HepG2 (cell line): Measurements from ENCODE around the gene PRSS53. TPM values are rescaled to one million over a fixed set of nuclear protein-coding genes. Genes with fewer than 3 reads are reported as not detected.
A peak's percentile ranks its signal among the peaks of the same experiment; 100 is the strongest.

ENCODE experiments used
- AGO1 ChIP-seq: fragments of 200-400 bp; formaldehyde crosslinking; IDR thresholded peaks from 2 replicates; pipeline ENCODE4 v1.6.1; 2017; ENCODE audit warnings: mild to moderate bottlenecking, low read depth, low read length, moderate library complexity; ENCODE audit not compliant: poor library complexity, severe bottlenecking
- BORCS8-MEF2B ChIP-seq: sonication (generic); formaldehyde crosslinking; IDR thresholded peaks from 2 replicates; pipeline ENCODE4 v1.8.0; 2022; ENCODE audit warnings: mild to moderate bottlenecking, missing genetic modification reagents
- ETV6 ChIP-seq: sonication (generic); formaldehyde crosslinking; conservative IDR thresholded peaks from 2 replicates; pipeline ENCODE4 v1.4.0; 2020; ENCODE audit warnings: missing genetic modification reagents
- HOXA3 ChIP-seq: sonication (generic); formaldehyde crosslinking; IDR thresholded peaks from 2 replicates; pipeline ENCODE4 v1.5.0; 2020; ENCODE audit warnings: missing genetic modification reagents
- KLF15 ChIP-seq: sonication (generic); formaldehyde crosslinking; IDR thresholded peaks from 2 replicates; pipeline ENCODE4 v1.8.1; 2023; ENCODE audit warnings: borderline replicate concordance, mild to moderate bottlenecking, inconsistent platforms, missing genetic modification reagents, mixed read lengths
- MZF1 ChIP-seq: sonication (generic); formaldehyde crosslinking; IDR thresholded peaks from 2 replicates; pipeline ENCODE4 v1.8.1; 2023; ENCODE audit warnings: mild to moderate bottlenecking, missing genetic modification reagents, borderline replicate concordance
- PRMT3 ChIP-seq: sonication (generic); formaldehyde crosslinking; IDR thresholded peaks from 2 replicates; pipeline ENCODE4 v1.8.1; 2022; ENCODE audit warnings: low read depth, mild to moderate bottlenecking, moderate library complexity, missing genetic modification reagents, borderline replicate concordance
- RAD51 ChIP-seq: fragments of 450-650 bp; IDR thresholded peaks from 2 replicates; pipeline ENCODE4 v1.6.1; 2016; ENCODE audit warnings: borderline replicate concordance
- ZMYM3 ChIP-seq: sonication (generic); formaldehyde crosslinking; IDR thresholded peaks from 2 replicates; pipeline ENCODE4 v1.5.1; 2020; ENCODE audit warnings: mild to moderate bottlenecking, missing genetic modification reagents
- ZNF101 ChIP-seq: sonication (generic); formaldehyde crosslinking; IDR thresholded peaks from 2 replicates; pipeline ENCODE4 v1.4.0; 2020; ENCODE audit warnings: mild to moderate bottlenecking, low read depth, missing genetic modification reagents, borderline replicate concordance
- ZNF407 ChIP-seq: sonication (generic); formaldehyde crosslinking; IDR thresholded peaks from one replicate; pipeline ENCODE4 v1.5.1; 2020; ENCODE audit warnings: mild to moderate bottlenecking, missing genetic modification reagents; ENCODE audit errors: not compliant biosample characterization
- ZNF501 ChIP-seq: sonication (generic); formaldehyde crosslinking; IDR thresholded peaks from 2 replicates; pipeline ENCODE4 v1.5.1; 2020; ENCODE audit warnings: mild to moderate bottlenecking, moderate library complexity, missing genetic modification reagents
- ZNF660 ChIP-seq: sonication (generic); formaldehyde crosslinking; IDR thresholded peaks from 2 replicates; pipeline ENCODE4 v1.5.1; 2020; ENCODE audit warnings: mild to moderate bottlenecking, low read depth, missing genetic modification reagents, borderline replicate concordance
- ZNF850 ChIP-seq: sonication (generic); formaldehyde crosslinking; conservative IDR thresholded peaks from 2 replicates; pipeline ENCODE4 v1.9.0; 2021; ENCODE audit warnings: mild to moderate bottlenecking, missing genetic modification reagents
- ZNF879 ChIP-seq: sonication (generic); formaldehyde crosslinking; IDR thresholded peaks from 2 replicates; pipeline ENCODE4 v1.8.1; 2023; ENCODE audit warnings: missing genetic modification reagents
- ZSCAN29 ChIP-seq: sonication (generic); formaldehyde crosslinking; conservative IDR thresholded peaks from 2 replicates; pipeline ENCODE4 v1.4.0; 2020; ENCODE audit warnings: mild to moderate bottlenecking, missing genetic modification reagents
- polyA plus RNA-seq, 8 experiments: library from polyadenylated mRNA; depleted of rRNA in 3 of 8; stranded (reverse) in 7 of 8; unstranded in 1 of 8; fragments of >200 nt; fragmentation: Illumina TruSeq in 4 of 8; extraction: Trizol in 4 of 8; gene quantifications; 2 replicates each; pipeline versions ENCODE4 v1.2.1 to v1.2.3, GENCODE V29; 2011 to 2016; ENCODE audit warnings: low read depth in 4 of 8, missing spikeins in 1 of 8, mixed read lengths in 1 of 8; ENCODE audit not compliant: insufficient read depth in 1 of 8
- total RNA-seq, 5 experiments: library from RNA; depleted of rRNA; stranded (reverse); fragments of >200 nt; fragmentation: Illumina TruSeq; extraction: Trizol; gene quantifications; 2 replicates each; pipeline ENCODE4 v1.2.3, GENCODE V29; 2016; ENCODE audit warnings: low read depth in 1 of 5
- TF ChIP-seq, protein P1 (sequence below): sonication (generic); formaldehyde crosslinking; IDR thresholded peaks from 2 replicates; pipeline ENCODE4 v1.8.1; 2022; ENCODE audit warnings: low read depth, mild to moderate bottlenecking, missing genetic modification reagents

Gene PRSS53
- total and polyA plus RNA-seq, 2 of the 13 experiments (the other 11 are each of a cell fraction or from before 2014, with no cell fraction given): 2.2 to 7.4 TPM

GRCh38 chr16:31105677-31106213 lies 17.0 kb upstream of the PRSS53 start (continued):
- TF ChIP-seq ETV6 (peak; percentile 88), HOXA3 (CRISPR knock-in tag) (peak; percentile 96), ZNF879 (peak; percentile 95; the same call in 1 of the 2 replicates), MZF1 (CRISPR knock-in tag) (0 out of 2 replicates have a peak, but pooled peaks have one; percentile 66), AGO1 (peak; percentile 58), ZSCAN29 (CRISPR knock-in tag) (peak; percentile 70; the same call in 1 of the 2 replicates), ZMYM3 (CRISPR knock-in tag) (peak; percentile 96), ZNF660 (peak; percentile 79; the same call in 1 of the 2 replicates), KLF15 (CRISPR knock-in tag) (peak; percentile 92), PRMT3 (CRISPR knock-in tag) (peak; percentile 74; the same call in 1 of the 2 replicates), BORCS8-MEF2B (CRISPR knock-in tag) (peak; percentile 98), ZNF407 (CRISPR knock-in tag) (peak; percentile 59), ZNF101 (peak; percentile 50; the same call in 1 of the 2 replicates), RAD51 (no peak), ZNF850 (CRISPR knock-in tag) (0 out of 2 replicates have a peak, but pooled peaks have one; percentile 65), ZNF501 (peak; percentile 84)
- TF ChIP-seq, protein P1, sequence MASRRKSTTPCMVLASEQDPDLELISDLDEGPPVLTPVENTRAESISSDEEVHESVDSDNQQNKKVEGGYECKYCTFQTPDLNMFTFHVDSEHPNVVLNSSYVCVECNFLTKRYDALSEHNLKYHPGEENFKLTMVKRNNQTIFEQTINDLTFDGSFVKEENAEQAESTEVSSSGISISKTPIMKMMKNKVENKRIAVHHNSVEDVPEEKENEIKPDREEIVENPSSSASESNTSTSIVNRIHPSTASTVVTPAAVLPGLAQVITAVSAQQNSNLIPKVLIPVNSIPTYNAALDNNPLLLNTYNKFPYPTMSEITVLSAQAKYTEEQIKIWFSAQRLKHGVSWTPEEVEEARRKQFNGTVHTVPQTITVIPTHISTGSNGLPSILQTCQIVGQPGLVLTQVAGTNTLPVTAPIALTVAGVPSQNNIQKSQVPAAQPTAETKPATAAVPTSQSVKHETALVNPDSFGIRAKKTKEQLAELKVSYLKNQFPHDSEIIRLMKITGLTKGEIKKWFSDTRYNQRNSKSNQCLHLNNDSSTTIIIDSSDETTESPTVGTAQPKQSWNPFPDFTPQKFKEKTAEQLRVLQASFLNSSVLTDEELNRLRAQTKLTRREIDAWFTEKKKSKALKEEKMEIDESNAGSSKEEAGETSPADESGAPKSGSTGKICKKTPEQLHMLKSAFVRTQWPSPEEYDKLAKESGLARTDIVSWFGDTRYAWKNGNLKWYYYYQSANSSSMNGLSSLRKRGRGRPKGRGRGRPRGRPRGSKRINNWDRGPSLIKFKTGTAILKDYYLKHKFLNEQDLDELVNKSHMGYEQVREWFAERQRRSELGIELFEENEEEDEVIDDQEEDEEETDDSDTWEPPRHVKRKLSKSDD (CRISPR knock-in tag): peak; percentile 87
